ENCODE data around the gene CAMTA1.

CAMTA1 gene

GRCh38 chr1:7301664-7301981 is 516.4 kb downstream of the CAMTA1 start:
- H3K4me3 ChIP-seq (ENCODE audit: low read depth, low read length) = no peak overlapping the region
- TF ChIP-seq CTCF (IDR thresholded peaks at IDR 0.05; ENCODE audit: control insufficient read depth, extremely low read depth, insufficient read depth) = no peak
- no peak for DNase-seq (ENCODE audit: low read depth)

- no peak for TF ChIP-seq CTCF (IDR thresholded peaks at IDR 0.05; ENCODE audit: control insufficient read depth, extremely low read depth, insufficient read depth)
- no peak overlapping the region for H3K4me3 ChIP-seq (ENCODE audit: low read depth, low read length)
- DNase-seq (ENCODE audit: low read depth) = no peak
These were observed 516.9 kb downstream of the CAMTA1 start for GRCh38 chr1:7302126-7302525.

- TF ChIP-seq CTCF (IDR thresholded peaks at IDR 0.05; ENCODE audit: control insufficient read depth, extremely low read depth, insufficient read depth) = no peak
- H3K4me3 ChIP-seq (ENCODE audit: low read depth, low read length) = no peak overlapping the region
- no peak for DNase-seq (ENCODE audit: low read depth)
These were observed 517.6 kb downstream of the CAMTA1 start for GRCh38 chr1:7302873-7303272.

GRCh38 chr1:7303554-7304317 is 518.5 kb downstream of the CAMTA1 start:
- DNase-seq (ENCODE audit: low read depth) = no peak
- TF ChIP-seq CTCF (IDR thresholded peaks at IDR 0.05; ENCODE audit: control insufficient read depth, extremely low read depth, insufficient read depth) = no peak

GRCh38 chr1:7313081-7313546 is 527.9 kb downstream of the CAMTA1 start:
- DNase-seq (ENCODE audit: low read depth) = no peak
- TF ChIP-seq CTCF (IDR thresholded peaks at IDR 0.05; ENCODE audit: control insufficient read depth, extremely low read depth, insufficient read depth) = no peak

More at GRCh38 chr1:7303554-7304317, 518.5 kb downstream of the CAMTA1 start:
- no peak overlapping the region for H3K4me3 ChIP-seq (ENCODE audit: low read depth, low read length)

GRCh38 chr1:7313826-7314225 is 528.6 kb downstream of the CAMTA1 start:
- H3K4me3 ChIP-seq (ENCODE audit: low read depth, low read length) = no peak overlapping the region
- no peak for TF ChIP-seq CTCF (IDR thresholded peaks at IDR 0.05; ENCODE audit: control insufficient read depth, extremely low read depth, insufficient read depth)
- DNase-seq (ENCODE audit: low read depth) = no peak

More at GRCh38 chr1:7313081-7313546, 527.9 kb downstream of the CAMTA1 start:
- H3K4me3 ChIP-seq (ENCODE audit: low read depth, low read length) = no peak overlapping the region

- no peak for TF ChIP-seq CTCF (IDR thresholded peaks at IDR 0.05; ENCODE audit: control insufficient read depth, extremely low read depth, insufficient read depth)
These were observed 530.1 kb downstream of the CAMTA1 start for GRCh38 chr1:7315316-7315715.

More at GRCh38 chr1:7315316-7315715, 530.1 kb downstream of the CAMTA1 start:
- H3K4me3 ChIP-seq (ENCODE audit: low read depth, low read length) = no peak overlapping the region
- DNase-seq (ENCODE audit: low read depth) = no peak
